Measurements from ENCODE around the gene SUMO4. TPM values are rescaled to one million over a fixed set of nuclear protein-coding genes. Genes with fewer than 3 reads are reported as not detected.
A peak's percentile ranks its signal among the peaks of the same experiment; 100 is the strongest.

Gene SUMO4
- total RNA-seq, 1 donor from 2014 or later: 3.9 TPM

- no peak for DNase-seq (ENCODE audit: extremely low spot score in 2 of 2)
- no peaks in the 10 kb centered on the region for H3K9me3 ChIP-seq
- intact Hi-C loops (cut with DNase I): no loop called here
- H3K36me3 ChIP-seq: no peaks in the 10 kb centered on the region
- peaks cover 8% of the 10 kb centered on the region for H3K4me1 ChIP-seq
- H3K27ac ChIP-seq: no peak overlapping the region
- H3K27me3 ChIP-seq: no peaks in the 10 kb centered on the region
- H3K4me3 ChIP-seq: no peak overlapping the region
- TF ChIP-seq, protein P1, sequence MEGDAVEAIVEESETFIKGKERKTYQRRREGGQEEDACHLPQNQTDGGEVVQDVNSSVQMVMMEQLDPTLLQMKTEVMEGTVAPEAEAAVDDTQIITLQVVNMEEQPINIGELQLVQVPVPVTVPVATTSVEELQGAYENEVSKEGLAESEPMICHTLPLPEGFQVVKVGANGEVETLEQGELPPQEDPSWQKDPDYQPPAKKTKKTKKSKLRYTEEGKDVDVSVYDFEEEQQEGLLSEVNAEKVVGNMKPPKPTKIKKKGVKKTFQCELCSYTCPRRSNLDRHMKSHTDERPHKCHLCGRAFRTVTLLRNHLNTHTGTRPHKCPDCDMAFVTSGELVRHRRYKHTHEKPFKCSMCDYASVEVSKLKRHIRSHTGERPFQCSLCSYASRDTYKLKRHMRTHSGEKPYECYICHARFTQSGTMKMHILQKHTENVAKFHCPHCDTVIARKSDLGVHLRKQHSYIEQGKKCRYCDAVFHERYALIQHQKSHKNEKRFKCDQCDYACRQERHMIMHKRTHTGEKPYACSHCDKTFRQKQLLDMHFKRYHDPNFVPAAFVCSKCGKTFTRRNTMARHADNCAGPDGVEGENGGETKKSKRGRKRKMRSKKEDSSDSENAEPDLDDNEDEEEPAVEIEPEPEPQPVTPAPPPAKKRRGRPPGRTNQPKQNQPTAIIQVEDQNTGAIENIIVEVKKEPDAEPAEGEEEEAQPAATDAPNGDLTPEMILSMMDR (IDR thresholded peaks at IDR 0.05): no peak
- no peak for TF ChIP-seq POLR2A (IDR thresholded peaks at IDR 0.05)
- TF ChIP-seq POLR2AphosphoS5 (IDR thresholded peaks at IDR 0.05; ENCODE audit: insufficient read depth in 1 of 2, low read depth in 1 of 2): no peak
Observed at GRCh38 chr6:149425754-149426153, 25.7 kb downstream of the SUMO4 start.

- Histone ChIP-seq H3K36me3 (no peaks in the 10 kb centered on the region), H3K27me3 (no peaks in the 10 kb centered on the region), H3K9me3 (no peaks in the 10 kb centered on the region), H3K4me3 (no peak overlapping the region), H3K27ac (no peak overlapping the region), H3K4me1 (peaks cover 11% of the 10 kb centered on the region)
- intact Hi-C loops (cut with DNase I): no loop called here
- no peak for DNase-seq (ENCODE audit: extremely low spot score in 2 of 2)
- TF ChIP-seq POLR2A (IDR thresholded peaks at IDR 0.05): no peak
- TF ChIP-seq POLR2AphosphoS5 (IDR thresholded peaks at IDR 0.05; ENCODE audit: insufficient read depth in 1 of 2, low read depth in 1 of 2): no peak
- TF ChIP-seq, protein P1 (IDR thresholded peaks at IDR 0.05): no peak
Observed at GRCh38 chr6:149428606-149429005, 28.5 kb downstream of the SUMO4 start.

DNA sequence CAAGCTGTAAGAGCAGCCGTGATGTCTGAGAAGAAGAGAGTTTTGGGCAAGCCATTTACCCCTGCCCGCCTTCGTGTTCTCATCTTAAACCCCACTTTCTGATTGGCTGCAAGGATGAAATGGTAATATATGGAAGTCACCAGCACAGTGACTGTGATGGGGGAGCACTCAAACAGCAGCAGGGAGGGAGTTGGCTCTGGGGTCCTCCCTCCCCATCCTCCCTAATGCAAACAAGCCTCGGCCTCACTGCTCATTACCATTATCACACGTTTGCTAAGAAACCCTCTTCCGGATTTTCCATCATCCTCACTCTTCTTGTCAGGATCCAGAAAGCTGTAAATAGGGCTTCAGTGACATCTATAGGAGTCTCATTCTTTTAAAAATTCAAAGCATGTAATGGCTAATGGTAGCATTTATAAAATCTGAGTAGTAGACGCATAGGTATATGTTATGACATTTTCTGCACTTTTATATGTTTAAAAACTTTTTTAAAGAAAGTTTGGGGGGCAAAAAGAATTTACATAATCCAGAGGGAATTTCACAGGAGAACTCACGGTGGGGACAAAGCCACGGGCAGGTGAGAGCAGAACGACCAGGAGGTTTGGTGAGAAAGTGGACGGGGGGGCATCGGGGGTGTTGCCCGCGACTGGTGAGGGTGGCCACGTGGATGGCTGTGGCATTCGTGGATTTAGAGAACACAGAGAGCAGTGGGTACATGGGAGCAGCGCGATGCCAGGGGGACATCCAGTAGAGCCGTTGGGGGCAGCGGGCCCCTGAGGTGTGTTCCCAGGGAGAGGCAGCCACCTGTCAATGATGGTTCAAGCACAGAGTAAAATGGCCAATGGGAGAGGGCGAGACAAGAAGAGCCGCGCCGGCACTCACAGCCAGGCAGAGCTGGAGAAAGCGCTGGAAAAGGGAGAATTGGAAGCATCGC lies 29.6 kb downstream of the SUMO4 start:
- Histone ChIP-seq H3K27me3 (no peaks in the 10 kb centered on the region), H3K9me3 (no peaks in the 10 kb centered on the region), H3K27ac (no peak overlapping the region), H3K4me3 (no peak overlapping the region), H3K36me3 (no peaks in the 10 kb centered on the region), H3K4me1 (peaks cover 6% of the 10 kb centered on the region)
- no peak for DNase-seq (ENCODE audit: extremely low spot score in 2 of 2)
- TF ChIP-seq, protein P1 (IDR thresholded peaks at IDR 0.05): no peak
- TF ChIP-seq POLR2AphosphoS5 (IDR thresholded peaks at IDR 0.05; ENCODE audit: insufficient read depth in 1 of 2, low read depth in 1 of 2): no peak
- no peak for TF ChIP-seq POLR2A (IDR thresholded peaks at IDR 0.05)
- intact Hi-C loops (cut with DNase I): loop anchor here (5.0 to 10.0 kb wide), 3 partner anchors 85 to 397 kb away; no protein-coding TSS in a partner anchor

DNA sequence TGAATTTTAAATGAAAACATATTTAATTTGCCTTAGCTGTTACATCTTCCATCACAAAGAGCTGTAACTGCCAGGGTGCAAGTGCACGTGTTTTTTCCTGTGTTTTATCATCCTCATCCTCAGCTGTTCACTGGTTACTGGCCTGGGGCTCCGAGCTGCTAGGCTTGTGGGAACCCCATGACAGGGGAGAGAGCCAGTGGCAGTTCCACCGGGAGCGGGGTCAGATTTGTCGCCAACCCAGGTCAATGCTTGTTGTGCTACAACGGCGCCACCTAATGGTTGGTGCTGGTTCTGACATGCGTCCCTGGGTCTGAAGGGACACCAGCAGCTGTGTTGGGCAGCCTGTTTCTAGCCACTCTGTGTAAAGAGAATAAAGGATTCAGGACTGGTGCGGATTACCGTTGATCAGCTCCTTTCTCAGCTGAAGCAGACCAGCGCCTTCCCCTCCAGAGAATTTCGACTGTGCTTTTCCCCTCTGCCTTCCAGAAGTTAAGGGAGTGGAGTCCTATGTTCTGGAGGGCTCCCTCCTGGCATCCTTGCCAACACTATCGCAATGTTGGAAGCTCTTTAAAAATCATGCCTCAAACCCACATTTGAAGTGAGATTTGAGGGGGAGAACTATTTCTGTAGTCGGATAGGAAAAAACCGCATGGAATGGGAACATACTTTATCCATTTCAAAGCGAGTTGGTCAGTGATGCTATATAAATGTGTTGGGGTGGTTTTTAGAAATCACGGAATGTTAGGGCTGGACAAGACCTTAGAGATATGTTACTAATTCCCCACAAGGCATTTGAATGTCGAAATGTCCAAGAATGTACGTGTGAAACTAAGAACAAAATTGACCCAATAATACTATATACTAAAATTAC lies 32.1 kb downstream of the SUMO4 start:
- no peaks in the 10 kb centered on the region for H3K36me3 ChIP-seq
- TF ChIP-seq POLR2A (IDR thresholded peaks at IDR 0.05) (no peak), POLR2AphosphoS5 (IDR thresholded peaks at IDR 0.05; ENCODE audit: insufficient read depth in 1 of 2, low read depth in 1 of 2) (peak in 1 of 2 donors; percentile 29)
- TF ChIP-seq, protein P1 (IDR thresholded peaks at IDR 0.05): peak; percentile 90 to 96 (median 93)
- no peaks in the 10 kb centered on the region for H3K9me3 ChIP-seq
- no peak overlapping the region for H3K27ac ChIP-seq
- no peaks in the 10 kb centered on the region for H3K27me3 ChIP-seq
- DNase-seq (ENCODE audit: extremely low spot score in 2 of 2): no peak
- no peak overlapping the region for H3K4me3 ChIP-seq
- intact Hi-C loops (cut with DNase I): loop anchor here (5.0 to 10.0 kb wide), 3 partner anchors 83 to 400 kb away; no protein-coding TSS in a partner anchor
- peaks cover 6% of the 10 kb centered on the region for H3K4me1 ChIP-seq
